ENCODE results near the gene OR7A17. TPM values are rescaled to one million over a fixed set of nuclear protein-coding genes. Genes with fewer than 3 reads are reported as not detected.

Gene OR7A17
- total RNA-seq = not detected
- long read RNA-seq = 0 reads

- intact Hi-C loops (cut with DNase I) = no loop called here
- ATAC-seq = no peak
- H3K36me3 ChIP-seq = no peaks in the 10 kb centered on the region
- H3K27me3 ChIP-seq = no peaks in the 10 kb centered on the region
- 32% methylated on average over 4 of the region's 4 CpGs for WGBS (ENCODE audit: insufficient coverage, low coverage, low lambda C conversion rate, missing lambda C conversion rate)
- no peak within 1 kb of the TSS for H3K4me3 ChIP-seq
- DNase-seq = no peak
- TF ChIP-seq CTCF (IDR thresholded peaks at IDR 0.05) (no peak), POLR2A (IDR thresholded peaks at IDR 0.05) (no peak)
- H3K4me1 ChIP-seq = no peaks in the 10 kb centered on the region
- H3K9me3 ChIP-seq = no peaks in the 10 kb centered on the region
- no peak within 1 kb of the TSS for H3K27ac ChIP-seq
Observed at GRCh38 chr19:14886032-14886431, at the start of gene OR7A17. Gene OR7A17, minus strand, starts transcription at chr19:14886132. Its CDS starts 4,777 bp downstream, at chr19:14881355.

- ATAC-seq = no peak
- WGBS (ENCODE audit: insufficient coverage, low coverage, low lambda C conversion rate, missing lambda C conversion rate) = 32% methylated on average over 1 of the region's 1 CpG
Observed at GRCh38 chr19:14933506-14933905, 47.6 kb upstream of the OR7A17 start.

GRCh38 chr19:14916848-14917247, 30.9 kb upstream of the OR7A17 start:
- TF ChIP-seq CTCF (IDR thresholded peaks at IDR 0.05) (no peak), POLR2A (IDR thresholded peaks at IDR 0.05) (no peak)
- Histone ChIP-seq H3K4me3 (no peak overlapping the region), H3K36me3 (no peaks in the 10 kb centered on the region), H3K9me3 (no peaks in the 10 kb centered on the region), H3K27ac (no peak overlapping the region), H3K27me3 (no peaks in the 10 kb centered on the region), H3K4me1 (no peaks in the 10 kb centered on the region)
- no peak for ATAC-seq
- intact Hi-C loops (cut with DNase I) = no loop called here
- no peak for DNase-seq
- WGBS (ENCODE audit: insufficient coverage, low coverage, low lambda C conversion rate, missing lambda C conversion rate) = 16% methylated on average over 5 of the region's 5 CpGs

More at GRCh38 chr19:14933506-14933905, 47.6 kb upstream of the OR7A17 start:
- no peaks in the 10 kb centered on the region for H3K27me3 ChIP-seq
- no peak for TF ChIP-seq POLR2A (IDR thresholded peaks at IDR 0.05)
- no peak for TF ChIP-seq CTCF (IDR thresholded peaks at IDR 0.05)
- no peaks in the 10 kb centered on the region for H3K9me3 ChIP-seq
- H3K36me3 ChIP-seq = no peaks in the 10 kb centered on the region
- no peak overlapping the region for H3K27ac ChIP-seq
- DNase-seq = no peak
- no peak overlapping the region for H3K4me3 ChIP-seq
- H3K4me1 ChIP-seq = no peaks in the 10 kb centered on the region
- intact Hi-C loops (cut with DNase I) = no loop called here

- H3K4me1 ChIP-seq = no peaks in the 10 kb centered on the region
- TF ChIP-seq POLR2A (IDR thresholded peaks at IDR 0.05) (no peak), CTCF (IDR thresholded peaks at IDR 0.05) (no peak)
- no peak overlapping the region for H3K4me3 ChIP-seq
- no peaks in the 10 kb centered on the region for H3K36me3 ChIP-seq
- ATAC-seq = no peak
- 59% methylated on average over 6 of the region's 6 CpGs for WGBS (ENCODE audit: insufficient coverage, low coverage, low lambda C conversion rate, missing lambda C conversion rate)
- intact Hi-C loops (cut with DNase I) = no loop called here
- no peak for DNase-seq
- H3K9me3 ChIP-seq = no peaks in the 10 kb centered on the region
- H3K27ac ChIP-seq = no peak overlapping the region
- H3K27me3 ChIP-seq = no peaks in the 10 kb centered on the region
Observed at GRCh38 chr19:14915116-14915515, 29.2 kb upstream of the OR7A17 start.

- Histone ChIP-seq H3K27ac (no peak overlapping the region), H3K9me3 (no peaks in the 10 kb centered on the region), H3K27me3 (no peaks in the 10 kb centered on the region), H3K4me3 (no peak overlapping the region), H3K36me3 (no peaks in the 10 kb centered on the region), H3K4me1 (no peaks in the 10 kb centered on the region)
- TF ChIP-seq CTCF (IDR thresholded peaks at IDR 0.05) (no peak), POLR2A (IDR thresholded peaks at IDR 0.05) (no peak)
- no peak for DNase-seq
- intact Hi-C loops (cut with DNase I) = no loop called here
- WGBS (ENCODE audit: insufficient coverage, low coverage, low lambda C conversion rate, missing lambda C conversion rate) = 52% methylated on average over 4 of the region's 4 CpGs
- ATAC-seq = no peak
Observed at GRCh38 chr19:14906711-14907110, 20.8 kb upstream of the OR7A17 start.

Measured in right lobe of liver (tissue), 6 donors.